ENCODE measurements around the gene PRELID2.

PRELID2 gene

DNA sequence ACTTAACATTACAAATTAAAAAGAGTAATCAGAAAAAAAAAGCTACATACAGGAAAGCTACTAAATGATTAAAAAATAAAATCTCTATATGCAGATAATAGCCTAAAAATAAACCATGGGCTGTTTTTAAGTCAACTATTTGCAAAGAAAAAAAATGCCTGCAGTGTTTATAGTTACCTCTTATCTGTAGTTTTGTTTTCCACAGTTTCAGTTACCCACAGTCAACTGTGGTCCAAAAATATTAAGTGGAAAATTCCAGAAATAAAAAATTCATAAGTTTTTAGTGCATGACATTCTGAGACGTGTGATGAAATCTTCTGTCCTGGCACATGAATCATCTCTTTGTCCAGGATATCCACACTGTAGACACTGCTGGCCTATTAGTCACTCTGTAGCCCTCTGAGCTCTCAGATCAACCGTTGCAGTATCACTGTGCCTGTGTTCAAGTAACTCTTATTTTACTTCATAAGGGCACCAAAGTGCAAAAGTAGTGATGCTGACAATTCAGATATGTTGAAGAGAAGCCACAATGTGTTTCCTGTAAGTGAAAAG lies 59.2 kb downstream of the PRELID2 start:
- no peak overlapping the region for H3K4me3 ChIP-seq (ENCODE audit: low read depth, low read length)
- TF ChIP-seq, protein P1, sequence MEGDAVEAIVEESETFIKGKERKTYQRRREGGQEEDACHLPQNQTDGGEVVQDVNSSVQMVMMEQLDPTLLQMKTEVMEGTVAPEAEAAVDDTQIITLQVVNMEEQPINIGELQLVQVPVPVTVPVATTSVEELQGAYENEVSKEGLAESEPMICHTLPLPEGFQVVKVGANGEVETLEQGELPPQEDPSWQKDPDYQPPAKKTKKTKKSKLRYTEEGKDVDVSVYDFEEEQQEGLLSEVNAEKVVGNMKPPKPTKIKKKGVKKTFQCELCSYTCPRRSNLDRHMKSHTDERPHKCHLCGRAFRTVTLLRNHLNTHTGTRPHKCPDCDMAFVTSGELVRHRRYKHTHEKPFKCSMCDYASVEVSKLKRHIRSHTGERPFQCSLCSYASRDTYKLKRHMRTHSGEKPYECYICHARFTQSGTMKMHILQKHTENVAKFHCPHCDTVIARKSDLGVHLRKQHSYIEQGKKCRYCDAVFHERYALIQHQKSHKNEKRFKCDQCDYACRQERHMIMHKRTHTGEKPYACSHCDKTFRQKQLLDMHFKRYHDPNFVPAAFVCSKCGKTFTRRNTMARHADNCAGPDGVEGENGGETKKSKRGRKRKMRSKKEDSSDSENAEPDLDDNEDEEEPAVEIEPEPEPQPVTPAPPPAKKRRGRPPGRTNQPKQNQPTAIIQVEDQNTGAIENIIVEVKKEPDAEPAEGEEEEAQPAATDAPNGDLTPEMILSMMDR (IDR thresholded peaks at IDR 0.05; ENCODE audit: control insufficient read depth, extremely low read depth, insufficient read depth) = no peak
- DNase-seq (ENCODE audit: low read depth) = no peak

DNA sequence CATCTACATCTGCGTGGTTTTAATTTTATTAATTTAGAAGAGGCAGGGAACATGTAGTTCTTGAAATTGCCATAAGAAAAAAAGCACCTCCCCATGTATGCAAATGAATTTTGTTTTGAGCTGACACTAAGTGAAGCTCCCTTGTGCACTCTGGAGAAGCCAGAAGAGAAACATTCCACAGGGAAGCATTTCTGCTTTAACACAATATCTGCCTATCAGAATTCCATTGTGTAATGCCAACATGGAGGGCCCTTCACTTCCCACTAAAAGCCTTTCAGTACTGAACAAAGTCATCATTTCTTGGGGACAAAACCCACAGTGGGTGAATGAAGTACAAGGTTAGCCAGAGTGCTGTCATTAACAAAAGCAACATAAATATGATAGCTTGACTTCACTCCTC lies 59.7 kb downstream of the PRELID2 start:
- no peak overlapping the region for H3K4me3 ChIP-seq (ENCODE audit: low read depth, low read length)
- no peak for DNase-seq (ENCODE audit: low read depth)
- TF ChIP-seq, protein P1 (IDR thresholded peaks at IDR 0.05; ENCODE audit: control insufficient read depth, extremely low read depth, insufficient read depth) = no peak

DNA sequence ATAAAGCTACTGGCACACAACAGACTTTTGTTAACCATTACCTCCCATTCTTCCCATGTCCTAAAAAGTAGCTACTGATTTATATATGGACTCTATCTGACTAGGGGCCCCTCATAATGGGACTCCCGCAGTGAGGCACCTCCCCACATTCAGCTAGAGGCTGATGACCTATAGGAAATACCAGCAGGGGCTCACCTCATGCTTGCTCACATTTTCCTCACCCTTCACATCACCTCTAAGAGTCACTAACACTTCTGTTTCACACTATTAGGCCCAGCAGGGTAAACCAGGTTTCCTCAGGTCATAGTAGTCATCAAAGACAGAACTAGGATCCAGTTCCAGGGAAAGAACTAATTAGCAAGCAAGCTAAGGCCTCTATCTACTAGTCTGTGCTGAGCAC lies 60.7 kb downstream of the PRELID2 start:
- TF ChIP-seq, protein P1 (IDR thresholded peaks at IDR 0.05; ENCODE audit: control insufficient read depth, extremely low read depth, insufficient read depth) = no peak
- DNase-seq (ENCODE audit: low read depth) = no peak
- H3K4me3 ChIP-seq (ENCODE audit: low read depth, low read length) = no peak overlapping the region

DNA sequence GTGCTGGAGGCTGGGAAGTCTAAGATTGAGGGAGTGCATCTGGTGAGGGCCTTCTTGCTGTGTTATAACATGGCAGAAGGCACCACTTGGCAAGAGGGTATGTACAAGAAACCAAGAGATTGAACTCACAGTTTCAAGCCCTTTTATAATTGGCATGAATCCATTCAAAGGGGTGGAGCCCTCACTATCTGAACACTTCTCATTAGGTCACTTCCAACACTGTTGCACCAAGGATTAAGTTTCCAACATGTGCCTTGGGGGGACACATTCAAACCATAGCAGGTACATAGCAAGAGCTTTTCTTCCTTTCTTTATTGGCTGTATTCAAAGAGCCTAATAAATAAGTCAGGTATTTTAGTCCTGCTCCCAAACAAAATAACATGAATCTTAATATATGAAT lies 62.7 kb downstream of the PRELID2 start:
- H3K4me3 ChIP-seq (ENCODE audit: low read depth, low read length) = no peak overlapping the region
- DNase-seq (ENCODE audit: low read depth) = no peak
- TF ChIP-seq, protein P1 (IDR thresholded peaks at IDR 0.05; ENCODE audit: control insufficient read depth, extremely low read depth, insufficient read depth) = no peak

DNA sequence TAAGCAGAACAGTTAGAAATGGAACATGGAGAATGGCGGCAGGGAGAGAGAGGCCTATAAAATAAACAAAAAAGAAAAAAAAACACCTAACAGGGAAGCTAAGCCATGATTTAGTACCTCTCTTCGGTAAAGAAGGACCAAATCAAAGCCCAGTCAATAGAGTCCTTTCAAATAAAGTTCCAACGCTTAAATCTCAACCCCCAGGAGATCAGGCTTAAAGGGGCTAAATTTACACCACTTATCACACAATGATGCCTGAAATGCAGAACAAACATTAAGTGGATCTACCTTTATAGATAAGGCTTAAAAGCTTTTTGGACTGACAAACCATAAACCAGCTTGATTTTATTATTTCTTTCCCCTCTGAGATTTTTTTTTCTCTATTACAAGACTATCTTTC lies 66.3 kb downstream of the PRELID2 start:
- TF ChIP-seq, protein P1 (IDR thresholded peaks at IDR 0.05; ENCODE audit: control insufficient read depth, extremely low read depth, insufficient read depth) = no peak
- H3K4me3 ChIP-seq (ENCODE audit: low read depth, low read length) = no peak overlapping the region
- no peak for DNase-seq (ENCODE audit: low read depth)

DNA sequence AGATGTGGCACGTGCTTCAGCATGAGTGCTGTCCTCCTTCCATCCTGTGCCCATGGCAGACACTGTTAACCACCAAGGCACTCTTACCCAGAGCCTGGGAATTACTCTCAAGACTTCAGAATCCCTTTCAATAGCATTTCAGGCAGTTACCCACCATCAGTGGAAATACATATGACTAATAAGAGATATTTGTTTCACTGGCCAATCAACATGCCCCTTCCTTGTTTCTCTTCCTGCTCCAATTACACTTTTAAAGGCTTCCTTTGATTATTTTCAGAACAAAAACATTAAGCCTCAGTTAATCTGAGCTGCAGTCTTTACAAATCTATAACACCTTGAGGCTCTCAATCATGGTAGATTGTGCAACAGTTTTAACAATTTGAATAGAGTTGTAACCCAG lies 70.8 kb downstream of the PRELID2 start:
- H3K4me3 ChIP-seq (ENCODE audit: low read depth, low read length) = no peak overlapping the region
- TF ChIP-seq, protein P1 (IDR thresholded peaks at IDR 0.05; ENCODE audit: control insufficient read depth, extremely low read depth, insufficient read depth) = no peak
- no peak for DNase-seq (ENCODE audit: low read depth)

DNA sequence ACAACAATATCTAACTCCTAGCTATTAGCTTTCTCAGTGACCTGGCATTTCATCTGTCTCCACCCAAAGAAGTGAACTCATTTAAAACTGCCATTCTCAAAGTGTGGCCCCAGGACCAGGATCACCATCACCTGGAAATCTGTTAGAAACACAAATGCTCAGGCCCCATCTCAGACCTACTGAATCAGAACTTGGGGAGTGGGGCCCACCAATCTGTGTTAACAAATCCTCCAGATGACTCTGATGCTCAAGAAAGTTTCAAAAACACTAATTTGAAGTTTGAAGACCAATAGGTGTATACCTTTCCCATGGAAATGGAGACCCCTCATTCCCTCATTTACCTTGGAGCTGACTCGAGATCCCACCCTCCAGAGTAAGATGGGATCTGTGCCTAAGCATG lies 72.3 kb downstream of the PRELID2 start:
- no peak for DNase-seq (ENCODE audit: low read depth)
- H3K4me3 ChIP-seq (ENCODE audit: low read depth, low read length) = no peak overlapping the region
- TF ChIP-seq, protein P1 (IDR thresholded peaks at IDR 0.05; ENCODE audit: control insufficient read depth, extremely low read depth, insufficient read depth) = no peak

Data from LNCaP clone FGC (cell line).